Neural cell (in vitro differentiated cells): ENCODE measurements around the gene OR8K3. TPM values are rescaled to one million over a fixed set of nuclear protein-coding genes. Genes with fewer than 3 reads are reported as not detected.

Experiments used
- H2AFZ ChIP-seq: fragments of 200-600, 300-800 bp; sonication (generic), shearing (Covaris generic); 2 replicates; pipeline ENCODE4 v1.6.0; 2014; ENCODE audit warnings: low read depth, mild to moderate bottlenecking, antibody characterized with exemption, low read length, moderate library complexity
- H3F3A ChIP-seq: fragments of 200-600 bp; shearing (Covaris generic); 2 replicates; pipeline ENCODE4 v1.6.1; 2016; ENCODE audit warnings: mild to moderate bottlenecking, moderate library complexity, mixed read lengths, antibody characterized with exemption, low read length; ENCODE audit not compliant: insufficient read depth, poor library complexity, severe bottlenecking
- H3K27ac ChIP-seq: fragments of 200-600, 300-800 bp; sonication (generic), shearing (Covaris generic); 2 replicates; pipeline ENCODE4 v1.5.1; 2014; ENCODE audit warnings: mild to moderate bottlenecking, low read length, moderate library complexity
- H3K27me3 ChIP-seq: fragments of 300-800, 200-600 bp; sonication (generic), shearing (Covaris generic); 2 replicates; pipeline ENCODE4 v1.6.0; 2014; ENCODE audit warnings: mild to moderate bottlenecking, low read depth, low read length, moderate library complexity; ENCODE audit not compliant: insufficient read depth
- H3K36me3 ChIP-seq: fragments of 300-800, 200-600 bp; sonication (generic), shearing (Covaris generic); 2 replicates; pipeline ENCODE4 v1.5.1; 2014; ENCODE audit warnings: mild to moderate bottlenecking, antibody characterized with exemption, low read length, moderate library complexity; ENCODE audit not compliant: insufficient read depth
- H3K4me2 ChIP-seq: fragments of 300-800, 200-600 bp; sonication (generic), shearing (Covaris generic); 2 replicates; pipeline ENCODE4 v1.6.0; 2014; ENCODE audit warnings: mild to moderate bottlenecking, low read length
- H3K4me3 ChIP-seq: fragments of 300-800, 200-600 bp; sonication (generic), shearing (Covaris generic); 2 replicates; pipeline ENCODE4 v1.5.1; 2014; ENCODE audit warnings: mild to moderate bottlenecking, low read length, moderate library complexity
- H3K79me2 ChIP-seq: fragments of 200-600 bp; shearing (Covaris generic); replicated peaks from 2 replicates; pipeline ENCODE4 v1.6.0; 2014; ENCODE audit warnings: mild to moderate bottlenecking, low read length, moderate library complexity; ENCODE audit not compliant: insufficient read depth
- H3K9ac ChIP-seq: fragments of 300-800, 200-600 bp; sonication (generic), shearing (Covaris generic); 2 replicates; pipeline ENCODE4 v1.6.1; 2016; ENCODE audit warnings: mild to moderate bottlenecking, low read length, mixed read lengths
- H3K9me2 ChIP-seq: fragments of 200-600 bp; shearing (Covaris generic); 2 replicates; pipeline ENCODE4 v1.6.1; 2016; ENCODE audit warnings: mild to moderate bottlenecking, low read length, mixed read lengths; ENCODE audit not compliant: insufficient read depth
- H3K9me3 ChIP-seq: fragments of 200-600, 300-800 bp; sonication (generic), shearing (Covaris generic); 2 replicates; pipeline ENCODE4 v1.6.1; 2016; ENCODE audit warnings: mild to moderate bottlenecking, mixed run types, low read length, moderate library complexity, mixed read lengths
- H4K20me1 ChIP-seq: fragments of 200-600 bp; shearing (Covaris generic); 2 replicates; pipeline ENCODE4 v1.6.1; 2016; ENCODE audit warnings: mild to moderate bottlenecking, mixed run types; ENCODE audit not compliant: insufficient read depth
- CTCF ChIP-seq: fragments of 450-650 bp; IDR thresholded peaks from 2 replicates; pipeline ENCODE4 v1.5.1; 2014; ENCODE audit warnings: antibody characterized with exemption, mild to moderate bottlenecking, moderate library complexity; ENCODE audit not compliant: poor library complexity, severe bottlenecking
- EP300 ChIP-seq: fragments of 450-650 bp; conservative IDR thresholded peaks from 2 replicates; pipeline ENCODE4 v1.6.1; 2014; ENCODE audit warnings: antibody characterized with exemption, mild to moderate bottlenecking, moderate library complexity; ENCODE audit not compliant: poor library complexity, severe bottlenecking
- EZH2 ChIP-seq: fragments of 200-600, 300-800 bp; shearing (Covaris generic), sonication (generic); IDR thresholded peaks from 2 replicates; pipeline ENCODE4 v1.6.1; 2014; ENCODE audit warnings: antibody characterized with exemption, low read length, borderline replicate concordance, mild to moderate bottlenecking; ENCODE audit not compliant: insufficient read depth, poor library complexity, severe bottlenecking
- MXI1 ChIP-seq: fragments of 450-650 bp; conservative IDR thresholded peaks from 2 replicates; pipeline ENCODE4 v1.6.1; 2014; ENCODE audit warnings: antibody characterized with exemption, mild to moderate bottlenecking; ENCODE audit not compliant: poor library complexity, severe bottlenecking
- POLR2AphosphoS5 ChIP-seq: IDR thresholded peaks from 2 replicates; pipeline ENCODE4 v1.6.1; 2012
- RAD21 ChIP-seq: fragments of 450-650 bp; conservative IDR thresholded peaks from 2 replicates; pipeline ENCODE4 v1.6.1; 2014; ENCODE audit warnings: antibody characterized with exemption, mild to moderate bottlenecking, moderate library complexity
- REST ChIP-seq: IDR thresholded peaks from 2 replicates; pipeline ENCODE4 v1.6.1; 2012; ENCODE audit warnings: borderline replicate concordance
- SMC3 ChIP-seq: fragments of 450-650 bp; conservative IDR thresholded peaks from 2 replicates; pipeline ENCODE4 v1.6.1; 2014; ENCODE audit warnings: antibody characterized with exemption, mild to moderate bottlenecking, moderate library complexity; ENCODE audit not compliant: poor library complexity
- TAF1 ChIP-seq: IDR thresholded peaks from 2 replicates; pipeline ENCODE4 v1.6.1; 2012; ENCODE audit warnings: low read depth
- polyA plus RNA-seq: library from polyadenylated mRNA; depleted of rRNA; stranded (reverse); fragments of >200 nt; gene quantifications from 2 replicates; pipeline ENCODE4 v1.2.3, GENCODE V29; 2014

Gene OR8K3
- polyA plus RNA-seq, 1 donor from 2014 or later: not detected

- TF ChIP-seq RAD21: no peak
- TF ChIP-seq SMC3: no peak
- no peak for TF ChIP-seq EP300
- no peak for TF ChIP-seq REST
- TF ChIP-seq EZH2: no peak
- no peak for TF ChIP-seq TAF1
- TF ChIP-seq POLR2AphosphoS5: no peak
- no peak for TF ChIP-seq CTCF
- TF ChIP-seq MXI1: no peak
- Histone ChIP-seq H3K27ac (no peak overlapping the region), H4K20me1 (no peaks in the 10 kb centered on the region), H3K79me2 (no peaks in the 10 kb centered on the region), H3F3A (peaks cover 3% of the 10 kb centered on the region), H3K9ac (no peak overlapping the region), H3K4me2 (no peak overlapping the region), H3K4me3 (no peak overlapping the region), H3K27me3 (no peaks in the 10 kb centered on the region), H2AFZ (no peak overlapping the region), H3K9me2 (no peaks in the 10 kb centered on the region), H3K36me3 (no peaks in the 10 kb centered on the region), H3K9me3 (no peaks in the 10 kb centered on the region)
These were observed 7.1 kb upstream of the OR8K3 start for GRCh38 chr11:56307836-56308235.

- H4K20me1 ChIP-seq: no peaks in the 10 kb centered on the region
- no peaks in the 10 kb centered on the region for H3K79me2 ChIP-seq
- TF ChIP-seq SMC3 (no peak), MXI1 (no peak), REST (no peak), CTCF (no peak), POLR2AphosphoS5 (no peak), RAD21 (no peak), TAF1 (no peak), EZH2 (no peak), EP300 (no peak)
- no peak overlapping the region for H3K27ac ChIP-seq
- no peaks in the 10 kb centered on the region for H3K9me2 ChIP-seq
- H3K4me3 ChIP-seq: no peak overlapping the region
- no peaks in the 10 kb centered on the region for H3F3A ChIP-seq
- no peak overlapping the region for H3K9ac ChIP-seq
- H3K4me2 ChIP-seq: no peak overlapping the region
- H3K9me3 ChIP-seq: no peaks in the 10 kb centered on the region
- H3K27me3 ChIP-seq: no peaks in the 10 kb centered on the region
- H3K36me3 ChIP-seq: no peaks in the 10 kb centered on the region
- H2AFZ ChIP-seq: no peak overlapping the region
These were observed 17.0 kb downstream of the OR8K3 start for GRCh38 chr11:56331861-56332491.
